Fibroblast of pulmonary artery (primary cell): Measurements from ENCODE around the gene TRIB2.

ENCODE experiments used
- DNase-seq: peaks from one replicate; pipeline ENCODE4 v3.0.0-alpha.2; 2010; ENCODE audit warnings: low read depth
- H3K4me3 ChIP-seq: replicated peaks from 2 replicates; pipeline ENCODE4 v1.5.1; 2011; ENCODE audit warnings: low read depth, mild to moderate bottlenecking, control low read depth, low read length, moderate library complexity
- CTCF ChIP-seq: IDR thresholded peaks from 2 replicates; pipeline ENCODE4 v1.5.1; 2011; ENCODE audit warnings: mild to moderate bottlenecking, control low read depth, low read length, inconsistent platforms; ENCODE audit errors: missing control alignments

Gene TRIB2

GRCh38 chr2:12781329-12781728, 64.6 kb downstream of the TRIB2 start:
- no peak overlapping the region for H3K4me3 ChIP-seq
- no peak for DNase-seq
- TF ChIP-seq CTCF: no peak

GRCh38 chr2:12787891-12788801, 71.4 kb downstream of the TRIB2 start:
- peak overlapping the region; percentile 24 for H3K4me3 ChIP-seq
- TF ChIP-seq CTCF: no peak
- peak; percentile 96 for DNase-seq

GRCh38 chr2:12791906-12792305, 75.2 kb downstream of the TRIB2 start:
- no peak overlapping the region for H3K4me3 ChIP-seq
- no peak for TF ChIP-seq CTCF
- no peak for DNase-seq
